Kidney (tissue), 14 donors: Measurements from ENCODE around the gene NLRP9. TPM values are rescaled to one million over a fixed set of nuclear protein-coding genes. Genes with fewer than 3 reads are reported as not detected.

Experiments
- DNase-seq, 5 donors: peaks; one replicate each; pipeline ENCODE4 v3.0.0-alpha.2; 2013 to 2020
- FAIRE-seq: peaks from 2 replicates; lab custom pipeline; 2012; peaks lifted over from hg19 to GRCh38; lab: Jason Lieb, UNC
- H3K27ac ChIP-seq, 2 donors: one replicate each; pipeline ENCODE4 v1.7.0; 2013; ENCODE audit warnings: low read depth in 2 of 2, low read length in 2 of 2, inconsistent platforms in 1 of 2
- H3K27me3 ChIP-seq: one replicate; pipeline ENCODE4 v1.7.1; 2013; ENCODE audit warnings: low read length, inconsistent platforms; ENCODE audit not compliant: control insufficient read depth, insufficient read depth
- H3K36me3 ChIP-seq, 3 donors: one replicate each; pipeline versions ENCODE4 v1.7.0 to v1.7.1; 2013; ENCODE audit warnings: low read length in 3 of 3, control low read depth in 1 of 3, inconsistent platforms in 1 of 3; ENCODE audit not compliant: insufficient read depth in 3 of 3, control insufficient read depth in 2 of 3
- H3K4me1 ChIP-seq, 3 donors: one replicate each; pipeline versions ENCODE4 v1.7.0 to v1.7.1; 2013; ENCODE audit warnings: low read length in 3 of 3, inconsistent platforms in 1 of 3, low read depth in 1 of 3; ENCODE audit not compliant: control insufficient read depth in 2 of 3, insufficient read depth in 2 of 3
- H3K4me3 ChIP-seq, 3 donors: one replicate each; pipeline versions ENCODE4 v1.7.0 to v1.8.1; 2013; ENCODE audit warnings: low read length in 3 of 3, control low read depth in 1 of 3, inconsistent platforms in 1 of 3
- H3K9ac ChIP-seq, 3 donors: one replicate each; pipeline versions ENCODE4 v1.7.0 to v1.7.1; 2013; ENCODE audit warnings: low read length in 3 of 3, control low read depth in 1 of 3, inconsistent platforms in 1 of 3
- H3K9me3 ChIP-seq, 3 donors: one replicate each; pipeline versions ENCODE4 v1.7.0 to v1.7.1; 2013; ENCODE audit warnings: low read length in 3 of 3, control low read depth in 1 of 3, inconsistent platforms in 1 of 3; ENCODE audit not compliant: control insufficient read depth in 2 of 3, insufficient read depth in 1 of 3
- CTCF ChIP-seq: IDR thresholded peaks from 3 replicates; pipeline ENCODE4 v1.5.1; 2012; ENCODE audit warnings: mild to moderate bottlenecking, moderate library complexity, borderline replicate concordance; ENCODE audit not compliant: insufficient read depth; ENCODE audit errors: extremely low read depth
- intact Hi-C: fragments of 100-400 bp; cut with DNase I; formaldehyde crosslinking; loops from one replicate; pipeline ENCODE4 v1.11.1; 2022
- polyA plus RNA-seq: library from polyadenylated mRNA; stranded (reverse); fragments of 350-450 nt; fragmentation: Illumina TruSeq; extraction: RNeasy Lipid Tissue Mini Kit (QIAGEN cat#74804); gene quantifications from one replicate; pipeline ENCODE4 v1.2.3, GENCODE V29; 2014; ENCODE audit warnings: low read depth, low replicate concordance; ENCODE audit not compliant: insufficient read depth
- total RNA-seq: library from RNA; stranded (reverse); fragmentation: NEBNext Ultra II Directional; extraction: Animal tissue kit (Norgen Biotek cat#: 25700); gene quantifications from one replicate; pipeline ENCODE4 v1.2.1, GENCODE V29; 2021
- donor health status: control.
- donor health status: control.
- donor health status: control.
- donor health status: control.
- donor health status: control.
- donor health status: DM: yes; HTN: yes; CAD: no.
- donor health status: Normal renal cell carcinoma (clear cell type).

NLRP9 gene
- total and polyA plus RNA-seq, 2 donors from 2014 or later, result 0.09 TPM; not detected in 1

- Histone ChIP-seq H3K9ac (no peak overlapping the region), H3K4me1 (no peaks in the 10 kb centered on the region), H3K4me3 (no peak overlapping the region), H3K27me3 (no peaks in the 10 kb centered on the region), H3K27ac (no peak overlapping the region), H3K9me3 (no peaks in the 10 kb centered on the region), H3K36me3 (no peaks in the 10 kb centered on the region)
- no peak for FAIRE-seq
- no peak for DNase-seq
- intact Hi-C loops, result no loop called here
- TF ChIP-seq CTCF, result no peak
These were observed 21.7 kb downstream of the NLRP9 start for GRCh38 chr19:55716531-55716930.

- Histone ChIP-seq H3K27me3 (no peaks in the 10 kb centered on the region), H3K4me3 (no peak overlapping the region), H3K4me1 (no peaks in the 10 kb centered on the region), H3K27ac (no peak overlapping the region), H3K9me3 (no peaks in the 10 kb centered on the region), H3K36me3 (no peaks in the 10 kb centered on the region), H3K9ac (no peak overlapping the region)
- no peak for FAIRE-seq
- intact Hi-C loops, result no loop called here
- no peak for DNase-seq
- no peak for TF ChIP-seq CTCF
These were observed 25.2 kb downstream of the NLRP9 start for GRCh38 chr19:55712804-55713631.

- Histone ChIP-seq H3K9ac (no peak overlapping the region), H3K9me3 (no peaks in the 10 kb centered on the region), H3K4me3 (no peak overlapping the region), H3K36me3 (no peaks in the 10 kb centered on the region), H3K27me3 (no peaks in the 10 kb centered on the region), H3K27ac (no peak overlapping the region), H3K4me1 (no peaks in the 10 kb centered on the region)
- TF ChIP-seq CTCF, result no peak
- intact Hi-C loops, result no loop called here
- no peak for FAIRE-seq
- no peak for DNase-seq
These were observed 26.5 kb downstream of the NLRP9 start for GRCh38 chr19:55711719-55712118.
